ENCODE measurements around the gene NUP210L.

GRCh38 chr1:153968408-153968807, 186.5 kb downstream of the NUP210L start:
- TF ChIP-seq CTCF (IDR thresholded peaks at IDR 0.05) (no peak), POLR2A (IDR thresholded peaks at IDR 0.05) (no peak), POLR2AphosphoS5 (IDR thresholded peaks at IDR 0.05) (no peak), EP300 (IDR thresholded peaks at IDR 0.05) (no peak)

Measured in stomach (tissue), 4 donors.